Measurements from ENCODE around the gene FNIP1.

GRCh38 chr5:131682826-131683225, 114.0 kb downstream of the FNIP1 start:
- TF ChIP-seq FOXM1 (IDR thresholded peaks at IDR 0.05; ENCODE audit: borderline replicate concordance, low read depth): no peak
- no peak for TF ChIP-seq MAX (IDR thresholded peaks at IDR 0.05)
- TF ChIP-seq NFIC (IDR thresholded peaks at IDR 0.05): no peak
- TF ChIP-seq YY1 (IDR thresholded peaks at IDR 0.05; ENCODE audit: low read depth): no peak
- TF ChIP-seq TEAD4 (IDR thresholded peaks at IDR 0.05): no peak
- TF ChIP-seq RAD21 (IDR thresholded peaks at IDR 0.05; ENCODE audit: low read depth): no peak
- TF ChIP-seq EGR1 (IDR thresholded peaks at IDR 0.05): no peak
- TF ChIP-seq TAF1 (IDR thresholded peaks at IDR 0.05; ENCODE audit: low read depth): no peak
- no peak for TF ChIP-seq CEBPB (IDR thresholded peaks at IDR 0.05)
- TF ChIP-seq ZBTB7A (IDR thresholded peaks at IDR 0.05; ENCODE audit: low read depth): no peak
- no peak for TF ChIP-seq REST (IDR thresholded peaks at IDR 0.05; ENCODE audit: low read depth)
- TF ChIP-seq USF1 (IDR thresholded peaks at IDR 0.05): no peak
- TF ChIP-seq EP300 (IDR thresholded peaks at IDR 0.05; ENCODE audit: borderline replicate concordance): no peak
- no peak for TF ChIP-seq TCF12 (IDR thresholded peaks at IDR 0.05; ENCODE audit: low read depth)
